Activated CD4-positive, alpha-beta memory T cell treated with anti-CD3 and anti-CD28 coated beads, Interleukin-2, amount 10 ng/mL, durations not matched to agents 7 days and 5 days (primary cell): ENCODE data around the gene RLN1. TPM values are rescaled to one million over a fixed set of nuclear protein-coding genes. Genes with fewer than 3 reads are reported as not detected.
"Not testable (repeated sequence)": the region's sequence is repeated elsewhere in the genome, so short reads cannot be mapped to it uniquely, and the experiment has no call there.

Experiments
- CTCF ChIA-PET: fragments of 350-600 bp; sonication (Branson Sonifier 250); formaldehyde crosslinking; loops from one replicate; lab custom pipeline; 2021; ENCODE audit warnings: antibody characterized with exemption, inconsistent platforms; lab: Charles Lee
- POLR2A ChIA-PET: fragments of 350-600 bp; sonication (Branson Sonifier 250); formaldehyde crosslinking; loops from one replicate; lab custom pipeline; 2021; ENCODE audit warnings: antibody characterized with exemption; lab: Charles Lee
- DNase-seq: peaks from one replicate; pipeline ENCODE4 v3.0.0-alpha.2; 2020
- H3K27ac Mint-ChIP-seq: one replicate; pipeline ENCODE4 v1.8.0; 2021; ENCODE audit warnings: mild to moderate bottlenecking, mixed read lengths
- H3K27me3 Mint-ChIP-seq: one replicate; pipeline ENCODE4 v1.8.0; 2021; ENCODE audit warnings: mixed read lengths
- H3K36me3 Mint-ChIP-seq: one replicate; pipeline ENCODE4 v1.8.0; 2021; ENCODE audit warnings: low read depth, mixed read lengths
- H3K4me1 Mint-ChIP-seq: one replicate; pipeline ENCODE4 v1.8.0; 2021; ENCODE audit warnings: mixed read lengths
- H3K4me3 Mint-ChIP-seq: one replicate; pipeline ENCODE4 v1.8.0; 2021; ENCODE audit warnings: mild to moderate bottlenecking, mixed read lengths
- H3K9me3 Mint-ChIP-seq: one replicate; pipeline ENCODE4 v1.8.0; 2021; ENCODE audit warnings: mixed read lengths
- total RNA-seq, 2 experiments: library from RNA; stranded (reverse); gene quantifications; one replicate each; pipeline ENCODE4 v1.2.3, GENCODE V29; 2021

RLN1 gene
- total RNA-seq: 1 to 10 TPM; 2.0 to 2.2 TPM

- Mint-ChIP-seq H3K27ac (peak within 1 kb of the TSS; percentile 63), H3K4me1 (peaks cover 28% of the 10 kb centered on the region), H3K4me3 (peak within 1 kb of the TSS; percentile 56)
- H3K27me3 Mint-ChIP-seq, H3K9me3 Mint-ChIP-seq, H3K36me3 Mint-ChIP-seq, CTCF ChIA-PET: not testable (repeated sequence)
- peak; percentile 25 for DNase-seq
- POLR2A ChIA-PET: interaction anchor here (0.9 kb wide), 1 partner anchor 30 kb away, joined by 3 read pairs; no protein-coding TSS in a partner anchor
Observed at GRCh38 chr9:5338992-5339981, at the start of gene RLN1. RLN1 (minus strand) TSS chr9:5339876; CDS start chr9:5339746, 130 bp downstream.

DNA sequence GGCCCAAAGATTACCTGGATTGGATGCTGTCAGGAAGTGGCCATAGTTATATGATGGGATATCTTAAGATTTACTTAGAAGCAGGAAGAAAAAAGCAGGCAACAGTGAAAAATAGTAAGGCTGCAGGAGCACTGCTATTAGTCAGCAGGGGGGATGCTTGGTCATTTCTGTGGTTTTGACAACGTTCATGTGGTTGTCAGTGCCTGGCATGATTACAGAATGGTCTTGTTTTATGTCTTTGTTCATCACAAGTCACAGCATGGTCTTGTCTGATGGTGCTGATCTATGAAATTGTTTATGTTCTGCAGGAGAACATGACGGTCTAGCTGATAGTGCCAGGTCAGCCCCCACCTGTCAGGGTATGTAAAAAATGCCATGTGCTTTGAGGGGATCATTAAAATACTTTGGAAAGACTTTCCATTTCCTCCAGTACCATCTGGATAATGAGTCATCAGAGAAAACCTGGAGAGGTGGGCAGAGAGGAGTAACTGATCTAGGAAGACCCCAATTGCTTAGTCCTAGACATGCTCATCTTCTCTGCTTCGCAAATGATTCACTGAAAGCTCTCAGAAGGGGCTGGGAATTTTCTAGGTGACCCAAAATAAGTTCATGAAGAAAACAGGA is 49.5 kb upstream of the RLN1 start:
- Mint-ChIP-seq H3K36me3 (peaks cover 3% of the 10 kb centered on the region), H3K9me3 (no peaks in the 10 kb centered on the region), H3K27me3 (no peaks in the 10 kb centered on the region), H3K4me3 (no peak overlapping the region), H3K4me1 (peaks cover 29% of the 10 kb centered on the region), H3K27ac (no peak overlapping the region)
- DNase-seq: peak; percentile 51
- ChIA-PET CTCF (no interaction called here), POLR2A (no interaction called here)

GRCh38 chr9:5388026-5388819 is 48.5 kb upstream of the RLN1 start:
- Mint-ChIP-seq H3K4me1 (peaks cover 28% of the 10 kb centered on the region), H3K36me3 (no peaks in the 10 kb centered on the region), H3K4me3 (no peak overlapping the region), H3K27ac (no peak overlapping the region), H3K9me3 (no peaks in the 10 kb centered on the region), H3K27me3 (no peaks in the 10 kb centered on the region)
- DNase-seq: no peak
- ChIA-PET CTCF (no interaction called here), POLR2A (no interaction called here)

DNA sequence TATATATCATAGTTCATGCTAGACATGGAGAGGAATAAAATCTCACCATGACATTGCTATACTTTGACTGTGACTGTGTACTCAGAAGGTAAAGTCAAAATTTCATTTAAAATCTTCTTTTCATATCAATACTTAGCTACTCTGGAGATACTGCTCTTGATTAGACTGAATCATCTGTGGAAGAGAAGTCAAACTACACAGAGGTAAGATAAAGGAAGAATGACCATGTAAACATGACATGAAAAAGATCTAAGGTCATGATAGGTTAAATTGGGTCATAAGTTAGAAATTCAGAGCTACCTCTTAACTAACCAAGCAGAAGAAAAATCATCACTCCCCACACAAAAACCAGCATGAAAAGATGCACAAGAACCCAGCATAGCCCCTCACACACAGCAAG is 44.8 kb upstream of the RLN1 start:
- ChIA-PET POLR2A (interaction anchor here (1.5 kb wide), 1 partner anchor 10 kb away, joined by 5 read pairs; no protein-coding TSS in a partner anchor), CTCF (interaction anchor here (0.6 kb wide), 1 partner anchor 54 kb away, joined by 3 read pairs; no protein-coding TSS in a partner anchor)
- Mint-ChIP-seq H3K27ac (no peak overlapping the region), H3K9me3 (no peaks in the 10 kb centered on the region), H3K27me3 (no peaks in the 10 kb centered on the region), H3K4me3 (no peak overlapping the region), H3K36me3 (peaks cover 7% of the 10 kb centered on the region), H3K4me1 (peaks cover 23% of the 10 kb centered on the region)
- DNase-seq: no peak

DNA sequence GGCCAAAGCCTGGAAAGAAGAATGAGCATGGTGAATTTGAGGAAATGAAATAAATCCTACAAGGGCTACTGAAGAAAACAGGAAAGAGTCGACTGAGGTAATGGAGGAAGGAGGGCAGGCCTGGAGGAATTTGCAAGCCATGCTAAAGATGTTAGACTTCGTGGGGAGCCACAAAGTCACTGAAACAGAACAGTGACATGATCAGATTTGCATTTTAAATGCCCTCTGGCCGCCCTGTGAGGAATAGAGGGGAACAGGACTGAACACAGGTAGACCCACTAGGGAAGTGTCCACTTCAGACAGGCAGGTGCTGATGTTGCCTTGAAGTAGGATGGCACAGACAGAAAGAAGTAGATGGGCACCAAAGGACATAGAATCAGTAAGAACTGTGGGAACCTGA is 42.8 kb upstream of the RLN1 start:
- no peak overlapping the region for H3K27ac Mint-ChIP-seq

GRCh38 chr9:5375790-5376477 is 36.3 kb upstream of the RLN1 start:
- POLR2A ChIA-PET: interaction anchor here (1.1 to 1.5 kb wide), 2 partner anchors 24 to 62 kb away, joined by 3 to 6 read pairs; partner anchors contain the start of gene PLGRKT

More for the DNA sequence above, 42.8 kb upstream of the RLN1 start:
- H3K9me3 Mint-ChIP-seq: no peaks in the 10 kb centered on the region
- H3K27me3 Mint-ChIP-seq: no peaks in the 10 kb centered on the region
- peaks cover 7% of the 10 kb centered on the region for H3K36me3 Mint-ChIP-seq
- no peak for DNase-seq
- ChIA-PET CTCF (no interaction called here), POLR2A (no interaction called here)
- H3K4me1 Mint-ChIP-seq: peaks cover 6% of the 10 kb centered on the region
- no peak overlapping the region for H3K4me3 Mint-ChIP-seq

DNA sequence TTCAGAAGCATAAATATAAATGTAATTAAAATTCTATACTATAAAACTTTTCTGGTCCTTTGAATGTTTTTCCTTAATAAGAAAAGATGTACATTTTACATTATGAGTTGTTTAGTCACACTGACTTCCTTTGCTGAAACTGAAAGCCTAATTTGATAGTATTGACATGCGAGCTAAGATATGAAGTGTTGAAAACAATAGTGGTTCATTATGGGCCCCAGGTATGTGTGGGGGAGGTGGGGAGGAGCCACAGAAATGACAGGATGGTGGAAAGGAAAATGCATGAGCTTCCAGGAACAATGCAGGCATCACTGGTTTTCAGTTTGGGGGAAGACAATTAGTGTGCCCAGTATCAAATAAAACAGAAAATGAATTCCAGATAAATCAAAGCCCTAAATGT is 35.4 kb upstream of the RLN1 start:
- Mint-ChIP-seq H3K4me3 (no peak overlapping the region), H3K4me1 (peaks cover 25% of the 10 kb centered on the region), H3K36me3 (peaks cover 4% of the 10 kb centered on the region), H3K27ac (peak overlapping the region; percentile 26), H3K9me3 (no peaks in the 10 kb centered on the region), H3K27me3 (no peaks in the 10 kb centered on the region)
- no peak for DNase-seq
- CTCF ChIA-PET: no interaction called here
- POLR2A ChIA-PET: interaction anchor here (0.6 to 1.5 kb wide), 4 partner anchors 9 to 63 kb away, joined by 3 to 6 read pairs (median 4); partner anchors contain the start of gene PLGRKT

More at GRCh38 chr9:5375790-5376477, 36.3 kb upstream of the RLN1 start:
- Mint-ChIP-seq H3K36me3 (peaks cover 7% of the 10 kb centered on the region), H3K9me3 (no peaks in the 10 kb centered on the region), H3K27ac (peak overlapping the region; percentile 26), H3K27me3 (no peaks in the 10 kb centered on the region), H3K4me1 (peaks cover 25% of the 10 kb centered on the region), H3K4me3 (no peak overlapping the region)
- CTCF ChIA-PET: interaction anchor here (0.6 kb wide), 1 partner anchor 262 kb away, joined by 4 read pairs; no protein-coding TSS in a partner anchor
- no peak for DNase-seq

GRCh38 chr9:5364294-5365024 is 24.8 kb upstream of the RLN1 start:
- Mint-ChIP-seq H3K4me3 (no peak overlapping the region), H3K9me3 (peaks cover 22% of the 10 kb centered on the region), H3K4me1 (peaks cover 17% of the 10 kb centered on the region), H3K27me3 (no peaks in the 10 kb centered on the region), H3K36me3 (peaks cover 20% of the 10 kb centered on the region), H3K27ac (peak overlapping the region; percentile 14)
- no peak for DNase-seq
- CTCF ChIA-PET: no interaction called here
- POLR2A ChIA-PET: no interaction called here

DNA sequence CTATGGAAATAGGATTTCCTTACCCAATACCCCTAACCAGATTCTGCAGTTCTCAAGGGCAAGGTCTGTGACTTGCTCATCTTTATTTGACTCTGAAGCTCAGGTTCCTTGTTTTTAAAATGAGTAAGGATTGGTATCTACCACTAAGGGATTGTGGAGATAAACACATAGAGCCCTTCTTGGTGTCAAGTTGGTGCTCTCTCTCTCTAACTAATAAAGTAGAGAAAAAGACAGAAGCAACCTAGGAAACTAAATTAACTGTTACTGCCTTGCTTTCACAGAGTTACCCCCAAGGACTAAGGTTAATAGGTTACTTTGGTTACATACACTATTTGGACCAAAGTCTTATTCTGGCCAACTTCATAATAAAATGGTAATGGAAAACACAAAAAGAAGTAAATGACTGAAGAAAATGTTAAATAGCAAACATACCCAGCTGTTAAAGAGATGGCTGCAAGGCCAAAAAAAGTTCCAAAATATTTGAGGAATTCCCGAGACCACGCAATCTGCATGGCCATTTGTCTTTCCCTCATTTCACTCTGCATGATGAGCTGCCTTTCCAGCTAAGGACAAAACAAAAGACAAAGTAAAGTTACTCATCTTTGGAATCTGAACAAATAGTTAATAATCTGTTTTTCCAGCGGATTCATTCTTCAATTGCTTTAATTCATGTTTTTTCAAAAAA is 21.8 kb upstream of the RLN1 start:
- peaks cover 18% of the 10 kb centered on the region for H3K36me3 Mint-ChIP-seq
- POLR2A ChIA-PET: no interaction called here

GRCh38 chr9:5360341-5360740 is 20.7 kb upstream of the RLN1 start:
- POLR2A ChIA-PET: no interaction called here
- peaks cover 18% of the 10 kb centered on the region for H3K36me3 Mint-ChIP-seq
- H3K9me3 Mint-ChIP-seq: peaks cover 10% of the 10 kb centered on the region
- H3K4me3 Mint-ChIP-seq: no peak overlapping the region
- CTCF ChIA-PET: interaction anchor here (1.0 kb wide), 1 partner anchor 20 kb away, joined by 3 read pairs; no protein-coding TSS in a partner anchor
- H3K4me1 Mint-ChIP-seq: peaks cover 14% of the 10 kb centered on the region
- H3K27ac Mint-ChIP-seq: no peak overlapping the region
- no peak for DNase-seq
- no peaks in the 10 kb centered on the region for H3K27me3 Mint-ChIP-seq

More for the DNA sequence above, 21.8 kb upstream of the RLN1 start:
- no peak overlapping the region for H3K4me3 Mint-ChIP-seq
- H3K9me3 Mint-ChIP-seq: peaks cover 10% of the 10 kb centered on the region
- H3K27me3 Mint-ChIP-seq: no peaks in the 10 kb centered on the region
- DNase-seq: no peak
- CTCF ChIA-PET: no interaction called here
- H3K4me1 Mint-ChIP-seq: peaks cover 16% of the 10 kb centered on the region
- no peak overlapping the region for H3K27ac Mint-ChIP-seq

DNA sequence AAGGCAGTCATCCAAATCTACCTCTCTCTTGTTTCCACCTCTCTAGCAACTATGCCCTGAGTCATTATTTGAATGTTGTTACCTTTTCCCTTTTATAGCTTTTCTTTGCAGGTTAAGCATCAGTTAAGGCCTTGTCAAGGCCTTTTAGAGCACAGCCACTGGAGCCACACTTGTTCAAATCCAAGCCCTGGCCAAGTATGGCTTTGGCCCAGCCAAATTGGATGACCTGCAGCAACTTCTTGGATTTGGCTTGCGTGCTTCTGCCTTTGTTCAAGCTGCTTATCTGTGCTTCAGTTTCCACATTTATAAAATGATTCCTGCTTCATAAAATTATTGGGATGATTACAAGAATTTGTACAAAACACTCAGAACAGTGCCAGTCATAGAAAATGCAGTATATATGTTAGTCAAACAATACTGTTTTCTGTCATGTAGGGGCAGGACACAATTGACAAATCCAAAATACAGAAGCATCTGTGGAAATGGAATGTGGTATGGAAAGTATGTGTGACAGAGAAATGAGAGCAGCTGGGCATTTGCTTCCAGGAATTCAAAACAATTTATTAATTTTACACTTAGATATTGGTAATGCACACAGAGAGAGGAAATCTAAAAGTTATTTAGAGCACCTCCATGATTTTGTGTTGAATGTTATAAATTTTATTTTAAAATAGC is 17.9 kb upstream of the RLN1 start:
- Mint-ChIP-seq H3K9me3 (peaks cover 11% of the 10 kb centered on the region), H3K4me3 (no peak overlapping the region), H3K4me1 (peaks cover 18% of the 10 kb centered on the region), H3K36me3 (peaks cover 27% of the 10 kb centered on the region), H3K27ac (no peak overlapping the region), H3K27me3 (no peaks in the 10 kb centered on the region)
- no peak for DNase-seq
- CTCF ChIA-PET: interaction anchor here (0.9 kb wide), 1 partner anchor 243 kb away, joined by 3 read pairs; no protein-coding TSS in a partner anchor
- POLR2A ChIA-PET: no interaction called here
